ENCODE data around the gene PPEF2. TPM values are rescaled to one million over a fixed set of nuclear protein-coding genes. Genes with fewer than 3 reads are reported as not detected.
"Not testable (repeated sequence)": the region's sequence is repeated elsewhere in the genome, so short reads cannot be mapped to it uniquely, and the experiment has no call there.

The PPEF2 gene
- total RNA-seq, 1 donor from 2014 or later = not detected

DNA sequence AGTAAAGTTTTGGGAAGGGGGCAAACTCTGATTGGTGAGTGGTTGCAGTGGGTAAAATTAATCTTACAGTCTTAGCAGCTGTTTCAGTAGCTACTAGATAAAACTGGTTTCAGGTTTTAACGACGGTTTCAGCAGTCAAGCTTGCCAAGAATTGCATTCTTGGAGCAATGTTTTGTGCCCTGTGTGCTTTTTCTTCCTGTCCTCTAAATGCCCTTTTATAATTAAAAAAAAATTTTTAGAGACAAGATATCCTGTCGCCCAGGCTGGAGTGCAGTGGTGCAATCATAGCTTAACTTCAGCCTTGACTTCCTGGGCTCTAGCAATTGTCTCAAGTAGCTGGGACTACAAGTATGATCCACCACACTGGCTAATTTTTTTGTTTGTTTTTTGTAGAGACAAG, 6.3 kb upstream of the PPEF2 start:
- intact Hi-C loops (cut with DNase I) = no loop called here
- DNase-seq = no peak
- ATAC-seq (ENCODE audit: poor library complexity) = no peak

DNA sequence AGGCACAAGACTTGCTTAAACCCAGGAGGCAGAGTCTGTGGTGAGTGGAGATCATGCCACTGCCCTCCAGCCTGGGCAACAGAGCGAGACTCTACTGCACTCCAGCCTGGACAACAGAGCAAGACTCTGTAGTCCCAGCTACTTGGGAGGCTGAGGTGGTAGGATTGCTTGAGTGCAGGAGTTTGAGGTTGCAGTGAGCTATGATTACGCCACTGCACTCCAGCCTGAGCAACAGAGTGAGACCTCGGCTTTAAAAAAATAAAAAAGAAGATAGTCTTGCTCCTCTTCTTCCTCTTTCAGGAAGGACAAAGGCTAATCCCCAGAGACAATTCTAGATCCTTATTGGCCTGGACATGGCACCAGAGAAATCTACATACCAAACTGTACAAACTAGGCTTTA, 5.7 kb upstream of the PPEF2 start:
- no peak for ATAC-seq (ENCODE audit: poor library complexity)
- intact Hi-C loops (cut with DNase I) = no loop called here
- DNase-seq = no peak

DNA sequence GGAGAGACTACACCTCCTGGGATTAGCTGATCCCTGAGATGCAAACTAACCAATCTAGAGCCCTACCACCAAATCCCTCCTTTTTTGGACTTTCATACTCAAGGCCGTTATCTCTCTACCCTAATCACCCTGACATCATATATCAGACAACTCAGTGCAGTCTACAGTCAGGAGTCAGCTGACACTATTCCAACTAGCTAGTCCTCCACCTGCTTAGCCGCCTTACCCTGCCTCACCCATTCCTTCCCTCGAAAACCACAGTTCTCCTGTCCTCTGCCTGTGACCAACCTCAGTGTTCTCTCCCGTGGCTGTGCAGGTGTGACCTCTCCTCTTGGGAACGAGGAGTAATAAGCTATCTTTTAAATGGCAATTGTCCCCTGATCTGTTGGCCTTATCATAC, 1.8 kb upstream of the PPEF2 start:
- DNase-seq (no peak), ATAC-seq (ENCODE audit: poor library complexity) (no peak)
- intact Hi-C loops (cut with DNase I) = no loop called here

DNA sequence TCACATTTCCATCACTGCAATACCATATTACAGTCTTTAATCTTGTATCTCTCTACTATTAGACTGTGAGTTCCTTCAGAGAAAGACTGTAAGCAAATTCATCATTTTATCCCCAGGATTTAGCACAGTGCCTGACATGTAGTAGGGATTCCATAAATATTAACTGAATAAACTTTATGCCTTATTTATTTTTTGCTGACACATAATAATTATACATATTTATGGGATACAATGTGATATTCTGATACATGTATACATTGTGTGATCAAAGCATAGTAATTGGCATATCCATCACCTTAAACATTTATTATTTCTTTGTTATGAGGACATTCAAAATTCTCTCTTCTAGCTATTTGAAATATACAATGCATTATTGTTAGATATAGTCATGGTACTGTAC, 3.7 kb downstream of the PPEF2 start:
- intact Hi-C loops (cut with DNase I) = no loop called here

DNA sequence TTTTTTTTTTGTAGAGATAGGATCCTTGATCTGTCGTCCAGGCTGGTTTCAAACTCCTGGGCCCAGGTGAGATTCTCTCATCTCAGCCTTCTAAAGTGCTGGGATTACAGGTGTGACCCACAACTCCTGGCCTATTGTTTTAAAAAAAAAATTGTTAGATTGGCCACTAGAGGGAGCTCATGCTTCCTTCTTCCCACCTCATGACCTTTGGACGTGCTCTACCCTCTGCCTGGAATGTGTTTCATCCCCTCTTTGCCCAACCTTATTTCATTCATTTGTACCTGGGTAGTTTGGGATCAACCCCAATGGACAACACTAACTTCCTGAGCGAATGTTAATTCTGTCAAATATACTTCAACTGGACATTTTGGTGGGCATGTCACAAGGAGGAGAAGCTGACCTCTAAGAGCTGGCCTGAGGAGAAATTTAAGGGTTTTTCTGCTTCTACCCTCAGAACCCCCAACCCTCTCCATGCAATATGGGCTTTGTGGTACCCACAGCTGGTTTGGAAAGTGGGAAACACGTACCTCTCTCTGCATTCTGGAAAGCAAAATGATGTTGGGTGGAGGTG, 6.4 kb downstream of the PPEF2 start:
- intact Hi-C loops (cut with DNase I) = no loop called here
- ATAC-seq (ENCODE audit: poor library complexity) (no peak), DNase-seq (no peak)

More for the DNA sequence above, 3.7 kb downstream of the PPEF2 start:
- DNase-seq (no peak), ATAC-seq (ENCODE audit: poor library complexity) (no peak)

DNA sequence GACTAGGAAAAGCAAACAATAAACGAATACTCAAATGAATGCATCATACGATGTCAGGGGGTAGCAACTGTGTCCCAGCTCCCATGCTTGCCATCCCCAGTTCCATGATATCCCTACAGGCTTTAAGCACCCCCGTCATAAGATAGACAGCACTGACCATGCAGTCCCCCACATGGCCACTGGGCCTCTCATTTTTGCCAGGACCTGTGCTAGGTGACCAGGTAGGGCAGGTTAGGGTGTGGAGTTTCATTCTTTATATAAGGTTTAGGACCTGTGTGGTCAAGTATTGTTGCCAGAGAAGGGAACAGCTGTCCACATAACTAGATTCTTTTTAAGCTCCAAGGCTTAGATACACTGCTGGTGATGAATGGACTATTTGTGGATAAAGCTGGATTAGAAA, 9.7 kb downstream of the PPEF2 start:
- intact Hi-C loops (cut with DNase I) = no loop called here
- no peak for DNase-seq
- no peak for ATAC-seq (ENCODE audit: poor library complexity)

DNA sequence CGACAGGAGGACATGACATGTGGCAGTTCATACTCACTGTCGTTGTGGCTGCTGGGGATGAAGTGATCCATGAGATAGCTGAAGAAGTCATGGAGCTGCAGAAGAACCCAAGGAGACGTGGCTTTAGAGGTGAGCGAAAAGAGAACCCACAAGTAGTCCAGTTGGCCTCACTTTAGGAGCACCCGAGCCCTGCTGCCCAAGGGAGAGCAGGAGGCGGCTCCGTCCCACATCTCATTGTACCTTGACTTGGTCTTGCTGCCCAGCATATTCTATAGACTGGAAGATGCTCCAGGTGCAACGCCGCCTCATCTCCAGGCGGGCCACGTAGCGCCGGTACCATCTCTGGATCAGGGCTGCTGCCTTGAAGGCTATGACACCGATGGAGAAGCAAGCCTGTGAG, 10.6 kb downstream of the PPEF2 start:
- no peak for DNase-seq
- ATAC-seq (ENCODE audit: poor library complexity) = no peak
- intact Hi-C loops (cut with DNase I) = no loop called here

DNA sequence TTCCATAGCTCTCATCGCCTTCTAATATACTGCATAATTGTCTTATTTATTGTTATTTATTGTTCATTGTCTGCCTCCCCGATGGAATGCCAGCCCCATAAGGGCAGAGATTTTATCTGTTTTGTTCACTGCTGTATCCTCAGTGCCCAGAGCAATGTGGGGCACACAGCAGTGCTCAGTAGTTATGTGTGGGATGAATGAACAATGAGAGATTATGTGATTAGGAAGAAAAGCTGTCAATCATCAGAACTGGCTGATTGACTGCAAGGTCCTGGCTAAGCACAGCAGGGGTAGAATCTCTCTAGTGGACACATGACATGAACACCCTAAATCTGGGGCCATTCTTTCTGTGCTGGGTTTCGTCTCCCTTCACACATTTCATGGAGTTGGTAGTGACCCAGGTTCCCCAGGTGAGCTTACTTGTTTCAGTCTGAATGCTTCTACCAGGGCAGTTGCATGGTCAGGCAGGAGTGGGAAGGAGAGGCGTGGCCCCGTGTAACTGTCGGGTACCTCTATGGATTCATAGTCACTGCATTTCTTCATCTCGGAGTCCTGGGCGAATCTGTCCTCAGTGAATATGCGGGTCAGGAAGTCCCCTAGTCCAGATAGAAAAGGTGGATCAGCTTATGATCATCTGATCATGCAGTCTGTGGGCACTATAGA, 12.6 kb downstream of the PPEF2 start:
- no peak for ATAC-seq (ENCODE audit: poor library complexity)
- intact Hi-C loops (cut with DNase I) = no loop called here
- DNase-seq = no peak

DNA sequence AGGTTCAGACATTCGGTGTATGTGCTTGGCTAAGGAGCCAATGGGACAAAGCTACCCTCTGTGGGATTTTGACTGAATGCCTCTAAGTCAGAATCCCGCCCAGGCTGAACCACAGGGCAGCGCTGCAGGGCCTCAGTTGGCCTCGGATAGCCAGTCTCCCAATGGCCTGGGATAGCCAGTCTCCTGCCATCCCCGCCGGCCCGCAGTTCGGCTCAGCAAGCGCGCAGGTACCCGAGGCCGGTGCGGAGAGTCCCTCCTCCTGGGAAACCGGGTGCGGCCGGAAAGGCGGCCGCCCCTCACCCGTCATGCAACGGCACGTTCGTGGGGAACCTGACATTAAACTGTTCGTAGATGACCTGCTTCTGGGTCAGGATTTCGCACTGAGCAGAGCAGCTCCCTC, 16.1 kb downstream of the PPEF2 start:
- no peak for DNase-seq
- ATAC-seq (ENCODE audit: poor library complexity) = no peak
- intact Hi-C loops (cut with DNase I) = no loop called here

DNA sequence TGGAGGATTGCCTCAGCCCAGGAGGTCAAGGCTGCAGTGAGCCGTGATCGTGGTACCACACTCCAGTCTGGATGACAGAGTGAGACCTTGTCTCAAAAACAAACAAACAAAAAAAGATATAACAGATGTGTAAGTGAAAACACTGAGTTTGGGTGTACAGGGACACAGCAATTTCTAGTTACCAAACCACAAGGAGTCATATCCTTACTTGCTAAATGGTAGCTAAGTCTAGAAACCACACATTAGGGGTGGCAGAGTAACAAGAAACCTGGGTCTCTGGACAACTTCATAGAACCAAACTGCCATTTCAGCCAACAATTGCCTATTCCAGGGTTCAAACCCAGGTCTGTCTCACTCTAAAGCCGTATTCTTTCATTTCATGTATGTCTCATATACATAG, 20.8 kb downstream of the PPEF2 start:
- ATAC-seq (ENCODE audit: poor library complexity) = no peak
- intact Hi-C loops (cut with DNase I) = no loop called here

DNA sequence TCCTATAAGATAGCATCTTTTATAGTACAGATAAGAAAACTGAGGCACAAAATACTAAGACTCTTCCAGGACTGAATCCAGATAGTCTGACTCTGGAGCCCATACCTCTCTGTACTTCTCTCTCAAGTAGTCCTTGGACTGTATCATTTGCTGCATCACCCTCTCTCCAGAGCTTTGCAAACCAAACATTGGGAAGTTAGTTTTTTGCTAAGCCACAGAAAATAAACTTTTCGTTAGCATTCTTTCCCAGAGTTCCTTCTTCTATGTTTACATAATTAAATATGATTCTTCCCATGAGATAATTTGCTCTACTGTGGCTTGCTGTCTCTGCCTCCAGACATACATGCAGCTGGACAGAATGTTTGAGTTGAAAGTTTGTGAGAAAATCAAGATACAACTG, 22.0 kb downstream of the PPEF2 start:
- intact Hi-C loops (cut with DNase I) = no loop called here
- no peak for DNase-seq
- ATAC-seq (ENCODE audit: poor library complexity) = no peak

More for the DNA sequence above, 20.8 kb downstream of the PPEF2 start:
- no peak for DNase-seq

DNA sequence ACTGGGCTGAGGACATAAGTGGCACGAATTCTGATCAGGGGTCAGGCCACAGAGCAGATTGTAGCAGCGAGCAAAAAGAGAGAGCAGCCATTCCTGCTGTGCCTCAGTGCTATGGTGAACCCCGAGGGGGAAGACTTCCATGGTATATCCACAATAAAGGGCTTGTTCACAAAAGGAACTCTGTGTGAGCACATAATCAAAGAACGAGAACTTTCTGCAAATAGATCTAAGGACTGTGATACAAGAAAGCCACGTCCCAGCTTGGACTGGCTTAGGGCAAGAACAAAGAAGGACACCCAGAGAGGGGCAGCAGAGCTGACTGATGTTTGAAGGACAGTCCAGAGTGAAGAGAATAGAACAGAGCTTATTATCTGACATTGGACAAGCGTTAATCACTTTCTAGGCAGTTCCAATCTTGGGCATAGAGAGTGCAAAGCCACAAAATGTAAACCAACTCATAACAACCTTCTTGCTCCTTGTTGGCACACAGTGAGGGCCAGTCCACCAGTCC, 24.0 kb downstream of the PPEF2 start:
- intact Hi-C loops (cut with DNase I) = no loop called here
- ATAC-seq (ENCODE audit: poor library complexity) = no peak
- no peak for DNase-seq

DNA sequence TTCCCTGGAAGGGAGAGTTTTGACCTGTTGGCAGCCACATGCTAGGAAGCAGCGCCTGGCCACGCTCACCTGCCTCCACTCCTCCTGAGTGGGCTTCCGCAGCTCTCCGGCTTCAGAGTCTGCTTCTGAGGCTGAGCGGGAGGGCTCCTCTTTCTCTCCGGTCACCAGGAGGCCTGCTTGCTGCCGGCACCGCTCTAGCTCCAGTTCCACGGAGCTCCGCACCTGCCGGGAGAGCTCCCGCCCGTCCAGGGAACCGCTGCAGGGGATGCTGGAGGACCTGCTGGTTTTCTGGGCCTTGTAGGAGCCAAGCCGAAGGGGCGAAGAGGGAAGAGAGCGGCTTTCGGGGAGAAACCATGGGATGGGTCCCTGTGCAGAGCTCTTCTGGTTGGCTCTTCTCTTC, 26.0 kb downstream of the PPEF2 start:
- intact Hi-C loops (cut with DNase I) = no loop called here
- DNase-seq (no peak), ATAC-seq (ENCODE audit: poor library complexity) (no peak)

DNA sequence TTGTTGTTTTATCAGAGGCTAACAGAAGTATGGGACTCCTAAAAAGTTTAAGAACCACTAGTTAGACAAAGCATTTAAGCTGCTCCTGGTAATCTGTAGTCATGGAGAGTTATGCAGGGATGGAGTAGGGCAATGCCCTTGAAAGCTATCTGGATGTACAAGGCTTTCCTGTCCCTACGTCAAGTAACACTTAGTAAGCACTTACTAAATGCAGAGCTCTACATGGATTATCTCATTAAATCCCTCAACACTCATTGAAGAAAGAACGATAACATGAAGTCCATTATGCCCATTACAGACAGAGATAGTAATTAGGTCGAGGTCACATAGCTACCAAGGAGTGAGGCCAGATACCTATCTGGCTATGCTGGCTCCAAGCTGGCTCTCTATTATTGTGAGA, 33.2 kb downstream of the PPEF2 start:
- intact Hi-C loops (cut with DNase I) = no loop called here
- ATAC-seq (ENCODE audit: poor library complexity) = peak; percentile 90
- no peak for DNase-seq

DNA sequence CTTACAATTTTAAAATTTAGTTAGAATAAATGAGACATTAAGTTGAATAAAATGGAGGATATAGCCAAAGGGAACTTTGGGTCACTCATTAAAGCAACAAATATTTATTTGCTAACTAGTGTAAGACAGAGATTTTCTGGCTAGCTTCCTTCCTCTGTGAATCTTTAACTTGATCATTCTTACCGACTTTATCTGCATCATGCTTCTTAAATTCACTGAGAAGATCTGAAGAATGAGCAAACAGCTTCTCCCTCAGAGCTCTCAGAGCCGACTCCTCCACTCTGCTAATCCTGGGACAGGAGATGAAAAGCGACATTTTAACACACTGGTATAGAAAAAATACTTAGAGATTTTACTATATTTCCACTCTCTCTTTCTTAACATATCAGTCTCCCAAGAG, 35.1 kb downstream of the PPEF2 start:
- ATAC-seq (ENCODE audit: poor library complexity) = no peak
- DNase-seq = no peak
- intact Hi-C loops (cut with DNase I) = no loop called here

DNA sequence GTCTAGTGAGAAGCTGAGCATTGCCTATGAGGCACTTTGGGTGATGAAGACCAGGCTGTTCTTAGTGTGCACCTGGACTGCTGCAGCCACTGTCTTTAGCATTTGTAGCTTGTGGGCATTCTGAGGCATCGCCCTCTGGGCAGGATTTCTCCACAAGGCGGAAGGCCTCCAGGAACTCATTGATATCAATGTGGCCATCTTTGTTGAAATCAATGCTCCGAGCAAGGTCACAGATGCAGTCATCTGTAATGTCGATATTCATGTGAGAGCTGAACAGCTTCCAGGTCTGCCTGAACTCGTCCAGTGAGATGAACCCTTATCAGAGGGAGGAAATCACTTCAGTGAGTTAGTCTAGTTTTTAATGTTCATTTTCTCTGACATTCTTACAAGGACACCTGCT, 41.6 kb downstream of the PPEF2 start:
- intact Hi-C loops (cut with DNase I) = no loop called here
- DNase-seq (no peak), ATAC-seq (ENCODE audit: poor library complexity) (no peak)

DNA sequence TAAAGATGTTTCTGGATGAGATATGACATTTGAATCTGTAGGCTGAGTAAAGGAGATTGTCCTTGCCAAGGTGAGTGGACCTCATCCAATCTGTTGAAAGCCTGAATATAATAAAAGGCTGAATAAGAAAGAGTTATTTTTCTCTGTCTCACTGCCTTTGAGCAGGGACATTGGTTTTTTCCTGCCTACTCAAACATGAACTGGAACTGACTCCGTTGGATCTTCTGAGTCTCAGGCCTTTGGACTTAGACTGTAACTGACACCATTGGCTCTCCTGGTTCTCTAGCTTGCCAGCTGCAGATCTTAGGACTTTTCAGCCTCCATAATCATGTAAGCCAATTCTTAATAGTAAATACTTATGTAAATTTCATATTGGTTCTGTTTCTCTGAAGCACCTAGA, 43.5 kb downstream of the PPEF2 start:
- intact Hi-C loops (cut with DNase I) = no loop called here
- ATAC-seq (ENCODE audit: poor library complexity) (no peak), DNase-seq (no peak)

DNA sequence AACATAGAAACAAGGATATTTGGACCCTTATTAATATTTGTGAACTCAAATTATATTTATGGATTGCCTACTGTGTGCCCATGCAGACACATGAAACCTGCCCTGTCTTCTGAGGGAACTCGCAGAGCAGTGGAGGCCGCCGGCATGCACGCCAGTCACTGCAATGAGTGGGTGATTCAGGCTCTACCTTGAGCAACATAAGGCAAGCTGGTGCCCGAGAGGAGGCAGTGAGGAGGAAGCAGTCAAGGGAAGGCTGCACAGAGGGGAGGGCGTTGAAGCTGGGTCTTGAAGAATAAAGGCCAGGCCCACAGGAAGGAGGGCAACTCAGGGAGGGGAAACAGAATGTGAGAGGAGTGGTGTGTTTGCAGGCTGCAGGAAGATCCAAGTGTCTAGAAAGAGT, 52.8 kb downstream of the PPEF2 start:
- intact Hi-C loops (cut with DNase I) = no loop called here

DNA sequence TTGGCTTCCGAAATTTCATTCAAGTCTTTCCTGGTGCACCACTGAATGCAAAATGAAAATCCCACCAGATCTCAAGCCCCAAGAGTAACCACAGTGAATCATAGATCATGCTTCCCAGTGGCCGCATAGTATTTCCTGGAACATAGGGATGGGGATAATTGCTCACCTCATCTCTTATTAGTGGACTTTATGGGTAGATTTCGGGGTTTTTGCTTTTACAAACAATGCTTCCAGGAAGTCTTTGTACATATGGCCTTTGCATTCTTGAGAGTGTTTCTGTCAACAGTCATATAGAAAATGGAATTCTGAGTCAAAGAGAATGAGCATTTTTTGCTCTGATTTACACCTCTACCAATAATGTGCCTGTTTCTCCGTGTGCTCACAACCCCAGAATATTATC, 53.4 kb downstream of the PPEF2 start:
- no peak for ATAC-seq (ENCODE audit: poor library complexity)
- no peak for DNase-seq
- intact Hi-C loops (cut with DNase I) = no loop called here

More for the DNA sequence above, 52.8 kb downstream of the PPEF2 start:
- DNase-seq (no peak), ATAC-seq (ENCODE audit: poor library complexity) (no peak)

DNA sequence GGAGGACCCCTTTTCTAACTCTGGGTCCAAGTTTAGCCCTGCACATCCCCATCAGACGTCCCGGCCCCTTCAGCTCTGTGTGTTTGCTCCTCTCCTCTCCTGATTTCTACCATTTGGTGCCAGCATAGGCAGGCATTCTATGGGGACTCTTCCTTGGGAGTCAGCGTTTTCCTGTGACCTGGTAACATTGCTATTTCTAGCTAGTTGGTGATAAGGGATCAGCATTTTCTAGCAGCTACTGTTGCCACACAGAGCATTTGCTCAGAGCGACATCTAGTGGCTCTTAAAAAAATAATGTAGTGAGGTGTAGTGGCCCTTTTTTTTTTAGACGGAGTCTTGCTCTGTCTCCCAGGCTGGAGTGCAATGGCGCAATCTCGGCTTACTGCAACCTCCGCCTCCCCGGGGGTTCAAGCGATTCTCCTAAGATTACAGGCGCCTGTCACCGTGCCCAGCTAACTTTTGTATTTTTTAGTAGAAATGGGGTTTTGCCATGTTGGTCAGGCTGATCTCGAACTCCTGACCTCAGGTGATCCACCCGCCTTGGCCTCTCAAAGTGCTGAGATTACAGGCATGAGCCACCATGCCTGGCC, 54.0 kb downstream of the PPEF2 start:
- intact Hi-C loops (cut with DNase I) = not testable (repeated sequence)
- DNase-seq (peak; percentile 50), ATAC-seq (ENCODE audit: poor library complexity) (peak; percentile 92)
